HG02588 (cell line): ENCODE measurements around the gene CIDEA.

Experiments
- ATAC-seq: cut with Tn5 transposase; IDR thresholded peaks from one replicate; pipeline ENCODE4 v1.9.1; 2021; ENCODE audit warnings: mild to moderate bottlenecking, moderate library complexity; ENCODE audit not compliant: unreplicated experiment

The CIDEA gene

DNA sequence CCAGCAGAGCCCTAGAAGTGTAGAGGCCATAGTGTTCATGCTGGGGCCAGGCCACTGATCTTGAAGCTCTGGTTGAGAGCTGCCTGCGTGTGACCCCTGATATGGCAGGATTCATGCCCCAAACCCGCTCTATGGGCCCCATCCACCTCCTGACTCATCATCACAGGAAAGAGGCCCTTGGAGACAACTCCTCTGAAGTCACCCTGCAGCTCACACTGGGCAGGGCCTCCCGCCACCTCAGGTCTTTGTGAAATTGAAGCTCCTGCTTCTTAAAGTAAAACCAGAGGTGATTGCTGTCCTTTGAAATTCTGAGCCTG, 41.9 kb downstream of the CIDEA start:
- ATAC-seq: no peak

DNA sequence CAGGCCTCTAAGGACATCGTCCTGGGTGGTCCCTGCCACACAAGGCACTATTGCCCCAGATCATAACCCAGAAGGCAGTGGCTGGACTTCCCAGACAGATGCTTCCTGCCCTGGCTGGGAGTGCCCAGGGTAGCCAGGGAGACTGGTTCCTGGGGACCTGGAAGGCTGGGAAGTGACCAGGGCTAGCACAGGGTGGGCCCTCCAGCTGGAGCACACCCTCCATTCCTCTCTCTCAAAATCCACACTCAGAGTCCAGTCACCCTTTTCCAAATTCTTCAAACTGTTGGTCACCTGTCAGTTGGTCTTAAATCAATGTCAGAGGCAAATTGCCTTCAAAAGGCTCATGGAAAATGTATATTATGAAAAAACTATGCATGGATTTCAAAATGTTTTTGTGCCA, 42.3 kb downstream of the CIDEA start:
- ATAC-seq: no peak

DNA sequence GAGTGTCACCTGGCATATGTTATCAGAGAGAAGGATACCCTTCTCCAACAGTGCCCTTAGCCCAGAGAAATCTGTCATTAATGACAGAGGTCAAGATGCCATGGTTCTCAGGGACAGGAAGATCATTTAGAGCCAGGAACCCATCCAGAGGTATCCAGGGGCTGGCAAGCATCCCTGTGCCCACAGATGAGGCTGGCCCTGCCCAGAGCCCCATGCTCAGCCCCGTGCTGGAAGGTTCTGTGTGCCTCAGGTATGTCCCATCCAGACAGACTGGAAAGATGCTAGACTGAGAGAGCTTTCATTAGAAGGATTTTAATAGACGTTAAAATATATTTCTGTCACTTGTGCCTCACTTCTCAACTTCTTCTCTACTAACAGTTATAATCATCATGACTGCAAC, 45.7 kb downstream of the CIDEA start:
- no peak for ATAC-seq

DNA sequence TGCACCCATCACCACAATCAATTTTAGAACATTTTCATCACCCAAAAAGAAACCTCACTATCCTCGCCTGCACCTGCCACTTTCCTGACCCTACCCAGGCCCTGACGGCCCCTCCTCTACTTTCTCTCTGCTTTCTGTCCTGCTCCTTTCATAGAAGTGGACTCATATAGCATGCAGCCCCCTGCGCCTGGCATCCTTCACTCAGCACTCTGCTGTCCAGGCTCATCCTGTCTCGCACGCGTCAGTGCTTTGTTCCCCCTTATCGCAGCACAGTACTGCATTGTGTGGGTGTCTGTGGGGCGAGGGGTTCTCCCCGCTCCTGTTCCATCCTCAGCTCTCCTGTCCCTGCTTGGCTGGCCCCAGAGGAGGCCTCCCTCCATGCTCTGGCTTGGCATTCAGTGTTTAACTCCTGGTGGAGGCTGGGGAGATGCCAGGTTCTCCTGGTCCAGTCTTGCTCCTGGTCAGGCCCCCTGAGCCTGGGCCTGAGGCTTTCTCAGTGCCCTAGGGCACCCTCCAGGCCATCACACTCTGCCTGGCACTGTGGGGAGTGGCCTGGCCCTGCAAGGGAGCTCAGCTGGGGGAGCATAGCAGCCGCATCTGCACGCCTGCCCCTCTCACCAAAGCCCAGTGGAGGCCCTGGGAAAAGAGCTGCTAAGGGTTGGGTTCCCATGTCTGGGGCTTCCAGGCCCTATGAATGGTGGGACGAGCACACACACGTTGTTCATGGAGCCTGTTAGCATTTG, 47.3 kb downstream of the CIDEA start:
- ATAC-seq: no peak

DNA sequence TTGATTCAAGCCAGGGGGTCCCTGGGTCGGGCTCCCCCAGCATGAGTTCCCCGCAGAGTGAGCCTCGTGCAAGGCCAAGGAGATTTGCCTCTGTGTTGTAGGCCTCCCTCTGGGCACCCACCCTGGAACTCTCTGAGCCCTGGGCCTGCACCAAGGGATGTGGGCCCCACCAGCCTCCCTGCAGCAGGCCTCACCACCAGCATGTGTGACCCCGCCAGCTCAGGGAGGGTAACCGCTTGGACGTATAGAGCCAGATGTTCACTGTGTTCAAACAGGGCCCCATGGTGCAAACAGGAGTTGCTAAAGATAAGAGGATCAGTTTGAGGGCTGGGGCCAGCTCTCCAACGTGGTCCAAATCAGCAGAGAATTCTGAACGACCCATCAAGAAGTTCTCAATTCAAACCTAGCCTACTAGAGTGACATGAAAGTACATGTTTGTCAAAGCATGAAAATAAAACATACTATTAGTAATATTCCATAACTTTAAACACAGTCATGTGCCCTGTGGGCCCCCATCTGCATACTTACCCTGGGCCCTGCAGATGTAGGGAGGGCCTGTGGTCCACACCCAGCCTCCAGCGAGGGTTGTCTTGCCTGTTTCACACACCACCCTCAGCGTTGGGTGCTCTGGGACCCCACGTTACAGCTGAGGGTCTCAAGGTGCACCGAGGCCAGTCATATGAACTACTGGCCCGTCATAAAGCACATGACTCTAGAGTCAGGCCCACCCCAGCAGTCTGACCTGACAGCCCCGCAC, 48.4 kb downstream of the CIDEA start:
- no peak for ATAC-seq

DNA sequence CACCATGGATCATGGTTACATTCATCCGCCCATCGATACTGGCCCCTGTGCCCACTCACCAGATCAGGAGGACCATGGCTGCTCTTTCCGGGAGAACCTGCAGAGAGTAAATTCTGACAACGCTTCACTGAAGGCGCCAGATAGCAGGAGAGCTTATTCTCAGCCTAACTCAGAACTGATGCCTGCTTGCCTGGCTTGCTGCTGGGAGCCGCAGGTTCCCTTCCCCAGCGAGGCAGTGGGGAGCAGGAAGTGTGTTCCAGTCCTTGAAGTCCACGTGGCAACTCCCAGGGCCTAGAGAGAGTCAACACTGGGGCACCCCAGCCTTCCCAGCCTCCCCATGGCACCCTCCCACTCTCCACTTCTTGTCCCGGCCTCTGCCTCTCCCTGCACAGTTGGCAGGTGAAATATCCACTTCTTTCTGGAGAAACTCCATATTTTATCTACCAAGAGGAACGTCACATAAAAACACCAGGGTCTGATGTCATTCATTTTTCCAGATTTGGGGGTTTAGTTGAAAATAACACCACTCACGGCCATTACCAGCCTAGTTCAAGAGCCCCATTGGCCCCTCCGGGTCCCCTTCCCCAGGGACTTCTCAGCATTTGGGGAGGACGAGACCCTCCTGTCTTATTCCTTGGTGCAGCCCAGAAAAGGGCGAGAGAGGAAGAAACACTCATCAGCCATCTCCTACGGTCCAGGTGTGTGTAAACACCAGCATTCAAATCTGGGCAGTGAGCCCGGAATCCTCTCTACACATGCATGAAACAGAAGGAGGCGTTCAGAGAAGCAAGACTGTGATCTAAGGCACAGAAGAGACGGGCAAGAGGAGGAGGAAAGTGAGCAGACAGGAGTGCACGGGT, 50.4 kb downstream of the CIDEA start:
- no peak for ATAC-seq

DNA sequence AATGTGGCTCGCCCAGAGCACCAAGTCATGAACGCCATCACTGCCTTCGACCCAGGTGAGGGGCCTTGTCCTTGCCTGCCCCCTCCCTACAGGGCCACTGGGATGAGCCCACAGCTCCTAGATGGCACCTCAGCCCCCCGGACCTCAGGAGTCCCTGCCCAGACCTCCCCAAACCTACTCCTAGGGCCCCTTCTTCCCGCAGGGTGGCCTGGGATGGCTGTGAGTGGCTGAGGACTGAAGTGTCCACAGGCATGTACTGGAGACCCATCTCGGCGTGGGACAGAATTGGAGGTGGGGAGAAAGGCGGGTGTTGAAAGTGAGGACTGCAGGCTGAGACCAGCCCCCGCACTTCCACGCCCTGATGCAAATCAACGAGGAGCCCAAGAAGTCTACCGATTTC, 51.0 kb downstream of the CIDEA start:
- no peak for ATAC-seq

DNA sequence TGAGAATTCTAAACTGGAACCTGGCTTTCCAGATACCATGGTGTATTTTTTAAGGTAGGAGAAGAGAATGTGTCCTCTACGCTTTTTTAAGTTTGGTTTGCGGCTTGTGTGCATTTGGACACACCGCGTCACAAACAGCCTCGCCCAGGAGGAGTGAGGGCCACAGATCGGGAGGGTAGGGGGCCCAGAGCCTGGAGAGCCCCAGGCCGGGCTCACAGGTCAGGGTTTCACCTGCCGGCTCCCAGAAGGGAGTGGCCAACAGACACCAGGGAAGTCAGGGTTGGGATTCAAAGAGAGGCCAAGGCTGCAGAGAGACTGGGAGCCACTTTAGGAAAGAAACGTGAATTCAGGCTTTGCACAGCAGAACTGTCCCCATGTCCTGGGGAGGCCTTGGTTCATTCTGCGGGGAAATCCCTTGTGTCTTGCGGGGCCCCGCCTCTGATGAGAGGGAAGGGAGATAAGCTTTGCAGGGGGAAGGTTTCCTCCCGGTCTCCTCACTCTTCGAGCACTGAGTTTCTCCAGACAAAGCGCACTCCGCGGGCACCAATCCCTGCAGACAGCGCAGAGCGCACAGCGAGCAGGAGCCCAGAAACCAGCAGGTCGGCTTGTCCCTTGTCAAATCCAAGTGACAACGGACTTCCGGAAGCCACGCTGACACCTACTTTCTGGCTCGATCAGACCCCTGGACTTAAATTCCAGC, 51.9 kb downstream of the CIDEA start:
- no peak for ATAC-seq

DNA sequence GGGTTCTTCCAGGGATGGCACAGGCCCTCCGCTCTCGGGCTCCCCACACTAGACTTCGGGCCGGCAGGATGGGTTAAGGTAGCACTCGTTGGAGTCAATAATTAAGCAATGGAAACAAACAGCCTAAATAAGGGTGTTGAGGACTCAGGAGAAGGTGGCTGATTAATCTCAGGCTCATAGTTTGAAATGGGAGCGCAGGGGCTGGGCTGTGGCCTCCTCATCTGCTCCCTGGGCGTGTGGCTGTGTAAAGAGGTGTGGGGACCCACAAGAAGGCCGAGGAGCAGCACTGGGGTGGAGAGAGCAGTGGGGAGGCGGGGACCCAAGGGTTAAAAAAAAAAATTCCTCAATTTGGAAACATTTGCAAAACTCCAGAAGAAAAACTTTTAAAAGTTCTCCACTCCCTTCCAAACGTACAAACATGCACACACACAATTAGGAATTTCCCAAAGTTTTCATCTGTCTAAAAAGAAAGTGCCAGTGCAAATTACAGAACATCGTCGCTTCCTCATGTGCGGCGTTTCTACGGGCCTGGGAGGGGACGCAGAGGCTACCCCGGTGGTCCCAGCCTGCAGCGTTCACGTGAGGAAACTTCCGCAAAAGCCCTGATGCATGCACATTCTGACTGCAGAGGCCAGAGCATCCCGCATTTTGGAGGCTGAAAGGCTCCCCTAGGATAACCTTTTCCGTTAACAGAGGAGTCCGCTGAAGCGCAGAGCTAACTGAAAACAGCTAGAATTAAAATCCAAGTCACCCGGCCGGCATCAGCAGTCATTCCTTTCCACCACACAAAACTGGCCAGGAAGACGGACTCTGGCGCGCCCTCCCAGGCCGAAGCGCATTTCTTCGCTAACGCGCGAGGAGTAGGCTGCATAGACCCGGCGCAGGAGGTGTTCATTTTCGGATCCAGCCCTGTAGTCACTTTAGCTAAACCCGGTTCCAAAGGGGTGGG, 52.9 kb downstream of the CIDEA start:
- ATAC-seq: peak; percentile 3

DNA sequence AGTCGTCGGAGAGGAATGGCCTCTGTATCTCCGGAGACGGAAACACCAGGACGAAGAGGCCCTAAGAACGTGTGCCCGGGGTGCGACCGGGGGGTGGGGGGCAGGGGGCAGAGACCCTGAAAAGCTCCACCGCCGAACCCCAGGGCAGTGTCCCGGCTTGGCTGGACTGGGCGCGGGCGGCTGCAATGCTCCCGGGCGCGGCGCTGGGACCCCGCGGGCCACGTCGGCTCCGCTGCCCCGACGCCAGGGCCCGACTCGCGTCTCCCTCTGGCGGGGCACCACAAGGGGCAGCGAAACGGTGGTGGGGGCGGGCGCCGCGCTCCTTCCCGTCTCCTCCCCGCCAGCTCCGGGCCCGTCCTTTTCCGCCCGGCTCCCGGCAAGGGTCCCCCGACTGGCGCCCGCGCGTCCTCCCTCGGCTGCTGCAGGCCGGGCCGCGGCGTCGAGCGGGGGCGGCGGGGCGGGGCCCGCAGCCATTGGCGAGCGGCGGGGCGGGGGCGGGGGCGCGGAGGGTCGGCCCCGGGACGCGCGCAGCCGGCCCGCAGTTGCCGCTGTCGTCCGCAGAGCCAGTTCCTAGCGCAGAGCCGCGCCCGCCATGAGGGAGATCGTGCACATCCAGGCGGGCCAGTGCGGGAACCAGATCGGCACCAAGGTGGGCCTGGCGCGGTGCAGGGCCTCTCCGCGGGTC, 53.7 kb downstream of the CIDEA start, which contains the start of gene TUBB6:
TUBB6 (plus strand) TSS at position 541 of the 685 bp plus-strand sequence; CDS start at position 593, 52 bp downstream.
- ATAC-seq: peak; percentile 67

DNA sequence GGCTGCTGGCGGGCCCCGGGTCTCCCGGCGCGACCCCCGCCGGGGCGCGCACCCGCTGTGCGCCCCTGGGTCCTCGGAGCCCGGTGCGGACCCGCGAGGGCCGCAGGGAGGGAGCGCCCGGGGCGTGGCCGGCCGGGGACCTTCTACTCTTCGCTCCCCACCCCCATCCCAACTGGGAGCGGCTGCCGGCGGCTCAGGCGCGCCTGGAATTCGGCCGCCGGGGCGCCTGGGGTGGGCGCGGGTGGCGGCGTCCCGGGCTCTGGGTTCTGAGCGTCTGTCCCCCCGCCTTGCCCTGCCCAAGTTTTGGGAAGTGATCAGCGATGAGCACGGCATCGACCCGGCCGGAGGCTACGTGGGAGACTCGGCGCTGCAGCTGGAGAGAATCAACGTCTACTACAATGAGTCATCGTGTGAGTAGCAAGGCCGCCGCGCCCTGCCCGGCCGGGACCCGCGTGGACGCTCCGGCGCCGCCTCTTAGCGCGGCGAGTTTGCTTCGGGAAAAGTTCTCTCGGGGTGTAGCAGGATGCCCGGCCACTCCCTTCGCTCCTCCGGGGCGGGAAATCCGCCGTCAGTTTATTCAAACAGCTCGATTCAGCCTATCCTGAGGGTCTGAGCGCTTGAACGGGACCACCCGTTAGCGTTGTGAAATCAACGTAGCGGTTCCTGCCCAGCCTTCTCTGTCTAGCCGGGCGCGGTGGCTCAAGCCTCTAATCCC, 54.4 kb downstream of the CIDEA start:
- ATAC-seq: peak; percentile 56

DNA sequence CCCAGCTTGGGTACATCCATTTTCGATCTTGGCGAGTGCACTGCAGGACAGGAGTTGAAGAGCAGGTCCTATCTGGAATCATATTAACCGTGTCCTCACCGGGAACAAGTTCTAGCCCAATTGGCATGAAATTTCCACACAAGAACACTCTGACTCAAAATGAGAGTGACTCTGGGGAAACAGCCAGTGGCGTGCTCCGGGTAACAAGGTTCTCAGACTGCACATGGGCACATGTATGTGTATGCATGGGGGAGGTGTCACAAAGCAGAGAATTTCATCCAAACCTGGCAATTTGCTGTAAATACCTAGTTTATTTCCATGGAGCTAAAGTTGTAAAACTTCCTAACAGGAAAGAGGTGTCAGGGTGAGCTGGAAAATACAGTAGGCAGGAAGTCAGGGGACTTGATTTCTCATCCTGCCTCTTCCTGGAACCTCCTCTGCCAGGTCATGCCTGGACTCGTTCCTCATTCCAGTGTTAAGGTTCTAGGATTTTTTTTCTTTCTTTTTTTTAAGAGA, 55.6 kb downstream of the CIDEA start:
- no peak for ATAC-seq

DNA sequence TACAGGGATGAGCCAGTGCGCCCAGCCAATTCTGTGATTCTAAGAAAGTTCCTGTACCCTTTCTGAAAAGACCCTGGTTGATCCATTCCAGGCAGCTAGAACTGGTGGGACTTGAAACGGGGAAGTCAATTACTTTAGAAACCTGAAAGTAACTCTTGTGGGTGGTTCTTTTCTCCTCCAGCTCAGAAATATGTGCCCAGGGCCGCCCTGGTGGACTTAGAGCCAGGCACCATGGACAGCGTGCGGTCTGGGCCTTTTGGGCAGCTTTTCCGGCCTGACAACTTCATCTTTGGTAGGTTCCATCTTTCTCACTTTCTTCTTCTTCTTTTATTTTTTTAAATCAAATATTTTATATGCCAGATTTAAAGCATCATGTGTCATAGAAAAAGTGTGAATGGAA, 56.6 kb downstream of the CIDEA start:
- no peak for ATAC-seq

DNA sequence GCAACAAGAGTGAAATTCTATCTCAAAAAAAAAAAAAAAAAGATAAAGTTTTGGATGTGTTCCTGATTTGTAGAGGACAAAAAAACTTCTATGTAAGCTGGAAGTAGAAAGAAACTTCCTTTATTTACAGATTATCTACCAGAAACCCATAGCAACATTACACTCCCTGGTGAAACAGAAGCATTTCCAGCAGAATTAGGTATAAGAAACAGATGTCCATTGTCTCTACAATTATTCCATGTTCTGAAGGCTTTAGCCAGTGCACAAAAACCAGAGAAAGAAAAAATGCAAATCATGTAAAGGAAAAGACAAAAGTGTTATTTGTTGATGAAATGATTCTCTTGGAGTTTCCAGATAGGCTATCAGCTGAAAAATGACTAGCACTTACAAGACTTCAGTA, 58.8 kb downstream of the CIDEA start:
- ATAC-seq: no peak

DNA sequence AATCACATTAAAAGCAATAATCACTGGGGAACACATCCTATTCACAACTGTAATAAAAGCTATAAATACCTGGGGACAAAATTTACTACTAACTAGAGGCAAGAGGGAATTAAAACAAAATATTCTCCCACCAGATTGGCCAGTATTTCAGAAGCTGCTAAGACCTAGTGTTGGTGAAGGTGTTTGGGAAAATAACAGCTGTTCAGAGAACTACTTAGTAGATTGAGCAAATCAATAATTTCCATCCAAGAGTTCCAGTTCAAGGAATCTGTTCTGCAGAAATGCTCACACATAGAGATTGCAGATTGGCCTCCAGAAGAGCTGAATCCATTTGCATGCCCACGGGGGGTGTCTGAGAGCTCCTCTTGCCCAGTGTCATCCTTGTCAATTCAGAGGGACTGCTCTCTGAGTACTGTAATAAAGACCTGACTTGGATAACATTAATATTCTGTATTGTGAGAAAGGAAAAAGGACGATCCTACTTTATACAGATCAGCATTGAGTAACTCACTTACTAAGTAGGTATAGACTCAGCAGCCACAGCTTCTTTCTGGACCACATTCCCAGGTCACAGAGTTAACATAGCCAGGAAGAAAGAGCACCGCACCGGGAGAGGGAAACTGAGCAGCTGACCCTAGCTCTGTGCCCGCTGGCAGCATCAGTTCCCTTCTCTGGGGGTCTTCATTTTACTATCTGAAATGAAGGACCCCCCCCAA, 59.5 kb downstream of the CIDEA start:
- ATAC-seq: no peak

DNA sequence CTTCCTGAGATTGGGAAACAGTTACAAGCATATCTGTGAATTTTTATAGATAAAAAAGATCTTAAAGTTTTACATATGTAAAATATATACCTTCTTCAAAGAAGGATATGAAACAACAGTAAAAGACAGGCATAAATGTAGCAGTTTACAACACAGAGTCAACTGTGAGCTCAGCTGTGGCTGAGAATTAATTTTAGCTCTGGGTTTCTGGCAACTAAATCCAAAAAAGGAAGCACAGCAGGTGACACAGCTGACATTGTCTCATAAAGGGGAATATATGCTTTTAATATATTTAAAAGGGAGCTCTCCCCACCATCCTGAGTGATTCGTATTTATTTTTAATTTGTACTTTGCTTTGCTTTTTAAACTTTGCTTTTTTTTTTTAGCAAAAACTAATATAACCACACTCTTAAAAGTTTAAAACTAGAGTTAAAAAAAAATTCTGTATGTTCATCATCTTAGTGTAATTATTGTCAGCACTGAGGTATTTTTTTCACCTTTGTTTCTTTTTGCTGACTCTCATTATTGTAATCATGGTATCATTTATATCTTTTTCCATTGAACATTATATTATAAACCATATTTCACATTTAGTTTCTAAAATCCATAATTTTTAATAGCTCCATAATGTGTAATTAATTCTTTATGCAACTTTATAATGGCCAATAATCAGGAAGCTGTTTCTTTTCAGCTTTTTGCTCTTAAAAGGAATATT, 60.6 kb downstream of the CIDEA start:
- no peak for ATAC-seq

DNA sequence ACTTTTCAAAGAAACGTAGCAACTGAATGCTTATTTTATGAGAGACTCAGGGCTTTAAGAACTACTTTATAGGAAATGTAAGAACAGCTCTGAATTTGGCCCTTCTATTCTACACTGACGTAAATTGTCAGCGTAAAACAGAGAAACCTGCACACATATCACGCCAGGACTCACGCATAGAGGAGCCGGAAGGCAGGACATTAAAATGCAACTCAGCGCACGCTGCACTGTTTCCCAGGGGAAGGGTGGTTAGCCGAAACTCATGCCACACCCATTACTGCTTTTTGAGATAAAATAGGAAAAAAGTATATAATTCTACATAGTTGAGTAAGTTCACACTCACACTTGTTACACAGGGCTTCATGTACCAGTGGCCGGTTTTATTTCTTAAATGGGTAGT, 61.3 kb downstream of the CIDEA start:
- ATAC-seq: no peak
